Kidney (tissue), 14 donors: ENCODE data around the gene PPP2R5B. TPM values are rescaled to one million over a fixed set of nuclear protein-coding genes. Genes with fewer than 3 reads are reported as not detected.

Source experiments
- DNase-seq, 5 donors: peaks; one replicate each; pipeline ENCODE4 v3.0.0-alpha.2; 2013 to 2020
- FAIRE-seq: peaks from 2 replicates; lab custom pipeline; 2012; peaks lifted over from hg19 to GRCh38; lab: Jason Lieb, UNC
- H3K27ac ChIP-seq, 2 donors: one replicate each; pipeline ENCODE4 v1.7.0; 2013; ENCODE audit warnings: low read depth in 2 of 2, low read length in 2 of 2, inconsistent platforms in 1 of 2
- H3K27me3 ChIP-seq: one replicate; pipeline ENCODE4 v1.7.1; 2013; ENCODE audit warnings: low read length, inconsistent platforms; ENCODE audit not compliant: control insufficient read depth, insufficient read depth
- H3K36me3 ChIP-seq, 3 donors: one replicate each; pipeline versions ENCODE4 v1.7.0 to v1.7.1; 2013; ENCODE audit warnings: low read length in 3 of 3, control low read depth in 1 of 3, inconsistent platforms in 1 of 3; ENCODE audit not compliant: insufficient read depth in 3 of 3, control insufficient read depth in 2 of 3
- H3K4me1 ChIP-seq, 3 donors: one replicate each; pipeline versions ENCODE4 v1.7.0 to v1.7.1; 2013; ENCODE audit warnings: low read length in 3 of 3, inconsistent platforms in 1 of 3, low read depth in 1 of 3; ENCODE audit not compliant: control insufficient read depth in 2 of 3, insufficient read depth in 2 of 3
- H3K4me3 ChIP-seq, 3 donors: one replicate each; pipeline versions ENCODE4 v1.7.0 to v1.8.1; 2013; ENCODE audit warnings: low read length in 3 of 3, control low read depth in 1 of 3, inconsistent platforms in 1 of 3
- H3K9ac ChIP-seq, 3 donors: one replicate each; pipeline versions ENCODE4 v1.7.0 to v1.7.1; 2013; ENCODE audit warnings: low read length in 3 of 3, control low read depth in 1 of 3, inconsistent platforms in 1 of 3
- H3K9me3 ChIP-seq, 3 donors: one replicate each; pipeline versions ENCODE4 v1.7.0 to v1.7.1; 2013; ENCODE audit warnings: low read length in 3 of 3, control low read depth in 1 of 3, inconsistent platforms in 1 of 3; ENCODE audit not compliant: control insufficient read depth in 2 of 3, insufficient read depth in 1 of 3
- intact Hi-C: fragments of 100-400 bp; cut with DNase I; formaldehyde crosslinking; loops from one replicate; pipeline ENCODE4 v1.11.1; 2022
- polyA plus RNA-seq: library from polyadenylated mRNA; stranded (reverse); fragments of 350-450 nt; fragmentation: Illumina TruSeq; extraction: RNeasy Lipid Tissue Mini Kit (QIAGEN cat#74804); gene quantifications from one replicate; pipeline ENCODE4 v1.2.3, GENCODE V29; 2014; ENCODE audit warnings: low read depth, low replicate concordance; ENCODE audit not compliant: insufficient read depth
- total RNA-seq: library from RNA; stranded (reverse); fragmentation: NEBNext Ultra II Directional; extraction: Animal tissue kit (Norgen Biotek cat#: 25700); gene quantifications from one replicate; pipeline ENCODE4 v1.2.1, GENCODE V29; 2021
- TF ChIP-seq, protein P1 (sequence below): IDR thresholded peaks from 3 replicates; pipeline ENCODE4 v1.5.1; 2012; ENCODE audit warnings: mild to moderate bottlenecking, moderate library complexity, borderline replicate concordance; ENCODE audit not compliant: insufficient read depth; ENCODE audit errors: extremely low read depth
- donor health status: control.
- donor health status: control.
- donor health status: control.
- donor health status: control.
- donor health status: control.
- donor health status: DM: yes; HTN: yes; CAD: no.
- donor health status: Normal renal cell carcinoma (clear cell type).

Gene PPP2R5B
- total and polyA plus RNA-seq, 2 donors from 2014 or later = 16.8 to 21.2 TPM

DNA sequence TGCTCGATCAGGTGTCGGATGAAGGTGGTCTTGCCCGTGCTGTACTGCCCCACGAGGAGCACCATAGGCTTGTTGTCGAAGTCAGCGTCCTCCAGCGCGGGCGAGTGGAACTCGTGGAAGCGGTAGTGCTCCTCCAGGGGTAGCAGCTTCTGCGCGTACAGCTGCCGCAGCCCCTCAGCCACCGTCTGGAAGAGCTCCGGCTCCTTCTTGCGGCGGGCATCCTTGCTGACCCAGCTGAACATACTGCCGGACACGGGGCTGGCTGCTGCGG lies 46.3 kb upstream of the PPP2R5B start:
- H3K4me3 ChIP-seq = peak overlapping the region; percentile 95 to 97 (median 97)
- H3K4me1 ChIP-seq = peaks cover 0 to 51% (median 25%) of the 10 kb centered on the region in 3 donors
- peaks cover 0 to 4% (median 2%) of the 10 kb centered on the region in 3 donors for H3K36me3 ChIP-seq
- DNase-seq (no peak), FAIRE-seq (no peak)
- TF ChIP-seq, protein P1, sequence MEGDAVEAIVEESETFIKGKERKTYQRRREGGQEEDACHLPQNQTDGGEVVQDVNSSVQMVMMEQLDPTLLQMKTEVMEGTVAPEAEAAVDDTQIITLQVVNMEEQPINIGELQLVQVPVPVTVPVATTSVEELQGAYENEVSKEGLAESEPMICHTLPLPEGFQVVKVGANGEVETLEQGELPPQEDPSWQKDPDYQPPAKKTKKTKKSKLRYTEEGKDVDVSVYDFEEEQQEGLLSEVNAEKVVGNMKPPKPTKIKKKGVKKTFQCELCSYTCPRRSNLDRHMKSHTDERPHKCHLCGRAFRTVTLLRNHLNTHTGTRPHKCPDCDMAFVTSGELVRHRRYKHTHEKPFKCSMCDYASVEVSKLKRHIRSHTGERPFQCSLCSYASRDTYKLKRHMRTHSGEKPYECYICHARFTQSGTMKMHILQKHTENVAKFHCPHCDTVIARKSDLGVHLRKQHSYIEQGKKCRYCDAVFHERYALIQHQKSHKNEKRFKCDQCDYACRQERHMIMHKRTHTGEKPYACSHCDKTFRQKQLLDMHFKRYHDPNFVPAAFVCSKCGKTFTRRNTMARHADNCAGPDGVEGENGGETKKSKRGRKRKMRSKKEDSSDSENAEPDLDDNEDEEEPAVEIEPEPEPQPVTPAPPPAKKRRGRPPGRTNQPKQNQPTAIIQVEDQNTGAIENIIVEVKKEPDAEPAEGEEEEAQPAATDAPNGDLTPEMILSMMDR = no peak
- H3K27me3 ChIP-seq = no peaks in the 10 kb centered on the region
- intact Hi-C loops = no loop called here
- H3K9ac ChIP-seq = peak overlapping the region; percentile 86 to 95 (median 95)
- H3K9me3 ChIP-seq = no peaks in the 10 kb centered on the region
- H3K27ac ChIP-seq = peak overlapping the region; percentile 73 to 86

DNA sequence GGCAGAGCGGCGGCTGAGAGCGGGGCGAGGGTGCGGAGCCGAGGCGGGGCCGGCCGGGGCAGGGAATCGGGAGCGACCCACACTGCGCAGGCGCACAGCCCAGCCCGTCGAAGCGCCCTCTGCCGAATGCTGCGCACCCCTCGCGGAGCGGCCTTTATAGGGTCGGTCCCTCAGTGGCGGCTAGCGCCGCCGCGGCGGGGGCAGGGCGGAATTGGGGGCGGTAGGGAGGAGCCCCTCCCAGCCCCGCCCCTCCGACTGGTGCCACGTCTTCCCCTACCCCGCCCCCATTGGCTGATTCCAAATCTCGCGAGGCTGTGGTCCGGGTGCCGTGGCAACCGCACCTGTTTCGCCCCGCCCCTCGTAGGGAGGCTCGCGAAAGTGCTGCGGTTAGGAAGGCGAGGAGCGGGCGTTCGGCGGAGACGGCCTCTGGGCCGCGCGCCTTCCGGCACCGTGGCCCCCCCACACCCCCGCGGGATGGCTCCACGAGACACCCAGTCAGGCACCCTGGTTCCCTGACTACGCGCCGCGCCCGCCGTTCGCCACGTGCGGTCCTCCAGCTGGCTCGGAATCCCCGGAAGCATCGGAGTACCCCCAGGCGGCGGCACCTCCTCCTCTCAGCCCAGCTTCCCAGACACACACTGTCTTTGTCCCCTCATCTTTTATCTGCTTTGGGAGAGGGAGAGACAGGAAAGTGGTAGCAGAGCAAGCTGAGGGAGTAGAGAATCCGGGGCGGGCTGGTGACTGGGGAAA lies 45.8 kb upstream of the PPP2R5B start, which contains the start of gene EHD1:
TSS of gene EHD1 (minus strand) at position 128 of the 750 bp plus-strand sequence. CDS start 157 bp downstream, outside the sequence.
- intact Hi-C loops = no loop called here
- H3K4me1 ChIP-seq = peaks cover 0 to 48% (median 23%) of the 10 kb centered on the region in 3 donors
- FAIRE-seq = no peak

DNA sequence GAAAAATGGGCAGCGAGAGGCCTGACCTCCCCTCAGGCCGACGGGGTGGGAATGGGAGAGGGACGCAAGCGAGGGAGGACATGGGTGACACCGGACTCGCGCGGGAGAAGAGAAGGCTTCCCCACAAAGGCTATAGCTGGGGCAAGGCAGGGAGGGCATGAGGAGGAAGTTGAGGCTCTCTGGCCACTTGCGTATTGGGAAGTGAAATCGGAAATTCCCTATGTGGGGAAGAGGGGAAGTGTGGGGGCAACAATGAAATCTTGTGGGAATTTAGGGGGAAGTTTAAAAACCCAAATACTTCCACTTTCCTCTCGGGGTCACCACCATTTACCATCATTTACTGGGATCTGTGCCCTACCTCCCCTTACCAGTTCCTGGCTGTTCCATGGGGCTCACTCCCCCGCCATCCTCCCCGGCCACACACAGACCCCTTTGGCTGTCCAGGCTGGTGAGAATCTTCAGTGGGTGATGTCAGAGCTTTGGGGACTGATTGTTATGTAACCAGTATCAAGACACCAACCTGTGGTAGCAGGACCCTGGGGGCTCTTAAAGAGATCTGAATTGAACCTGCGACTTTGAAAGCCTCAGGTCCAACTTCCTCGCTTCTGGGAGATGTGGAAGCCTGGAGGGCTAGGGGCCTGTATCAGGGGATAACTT lies 45.1 kb upstream of the PPP2R5B start:
- Histone ChIP-seq H3K36me3 (no peaks in the 10 kb centered on the region), H3K27ac (peak overlapping the region; percentile 85 to 88), H3K4me3 (peak overlapping the region; percentile 49 to 79 (median 76)), H3K4me1 (peaks cover 0 to 46% (median 20%) of the 10 kb centered on the region in 3 donors), H3K9me3 (no peaks in the 10 kb centered on the region), H3K27me3 (no peaks in the 10 kb centered on the region), H3K9ac (peak overlapping the region; percentile 15 to 79 (median 72))
- no peak for FAIRE-seq
- peak in 1 of 5 donors; percentile 62 for DNase-seq
- intact Hi-C loops = no loop called here
- TF ChIP-seq, protein P1 = no peak

More for the DNA sequence above, 45.8 kb upstream of the PPP2R5B start, which contains the start of gene EHD1:
- DNase-seq = peak; percentile 99 to 100 (median 99)
- TF ChIP-seq, protein P1 = peak; percentile 69
- H3K27ac ChIP-seq = peak within 1 kb of the TSS; percentile 86 to 88
- no peaks in the 10 kb centered on the region for H3K36me3 ChIP-seq
- no peaks in the 10 kb centered on the region for H3K9me3 ChIP-seq
- H3K27me3 ChIP-seq = no peaks in the 10 kb centered on the region
- peak within 1 kb of the TSS; percentile 86 to 95 (median 95) for H3K9ac ChIP-seq
- peak within 1 kb of the TSS; percentile 95 to 97 (median 97) for H3K4me3 ChIP-seq
